ENCODE results near the gene GABBR2. TPM values are rescaled to one million over a fixed set of nuclear protein-coding genes. Genes with fewer than 3 reads are reported as not detected.

GABBR2 gene
- total RNA-seq, 1 experiment from 2014 or later: 0.33 TPM

GRCh38 chr9:98321269-98321668 is 387.5 kb downstream of the GABBR2 start:
- intact Hi-C loops (cut with micrococcal nuclease; ENCODE audit: unreplicated experiment): no loop called here
- peaks cover 13% of the 10 kb centered on the region for H3K27me3 Mint-ChIP-seq (ENCODE audit: unreplicated experiment)
- no peak for DNase-seq
- no peak overlapping the region for H3K27ac Mint-ChIP-seq (ENCODE audit: unreplicated experiment)
- CTCF ChIA-PET: no interaction called here
- H3K4me1 Mint-ChIP-seq (ENCODE audit: low read depth, unreplicated experiment): peaks cover 8% of the 10 kb centered on the region
- no peak for TF ChIP-seq CTCF (IDR thresholded peaks at IDR 0.05; ENCODE audit: unreplicated experiment)
- no peaks in the 10 kb centered on the region for H3K36me3 Mint-ChIP-seq (ENCODE audit: insufficient read depth, unreplicated experiment)
- no peak overlapping the region for H3K4me3 Mint-ChIP-seq (ENCODE audit: low read depth, unreplicated experiment)
- BruUV-seq (replicated peaks): no TSS peak
- H3K9me3 Mint-ChIP-seq (ENCODE audit: low read depth, unreplicated experiment): no peaks in the 10 kb centered on the region

DNA sequence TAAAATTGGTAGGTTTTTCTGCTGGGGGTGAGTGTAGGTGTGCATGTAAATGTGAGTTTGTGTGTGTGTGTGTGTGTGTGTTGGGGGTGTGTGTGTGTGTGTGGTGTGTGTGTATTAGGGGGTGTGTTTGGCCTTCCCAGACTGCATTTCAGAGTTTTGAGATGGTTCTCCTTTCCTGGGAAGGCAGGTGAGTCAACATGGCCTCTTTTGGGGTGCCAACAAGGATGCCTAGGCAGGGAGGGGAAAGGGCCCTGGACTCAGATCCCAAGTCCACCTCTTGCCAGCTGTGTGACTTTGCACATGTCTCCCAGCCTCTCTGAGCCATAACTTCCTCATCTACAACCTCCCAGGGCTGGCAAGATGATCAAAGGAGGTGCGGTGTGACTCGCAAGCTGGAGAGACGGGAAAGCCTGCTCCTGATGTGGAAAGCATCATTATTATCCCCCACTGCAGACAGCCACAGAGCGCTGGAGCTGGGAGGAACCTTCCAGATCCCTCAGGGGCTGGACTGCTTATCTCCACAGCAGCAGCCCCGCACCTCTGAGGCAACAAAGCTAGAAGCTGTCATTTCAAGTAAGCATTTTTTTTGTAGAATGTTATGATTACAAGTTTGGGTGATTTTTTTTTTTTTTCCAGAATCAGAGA is 389.8 kb downstream of the GABBR2 start:
- H3K4me3 Mint-ChIP-seq (ENCODE audit: low read depth, unreplicated experiment): no peak overlapping the region
- no TSS peak for BruUV-seq (replicated peaks)
- H3K36me3 Mint-ChIP-seq (ENCODE audit: insufficient read depth, unreplicated experiment): no peaks in the 10 kb centered on the region
- TF ChIP-seq CTCF (IDR thresholded peaks at IDR 0.05; ENCODE audit: unreplicated experiment): no peak
- H3K27me3 Mint-ChIP-seq (ENCODE audit: unreplicated experiment): peaks cover 25% of the 10 kb centered on the region
- no peak for DNase-seq
- H3K27ac Mint-ChIP-seq (ENCODE audit: unreplicated experiment): no peak overlapping the region
- intact Hi-C loops (cut with micrococcal nuclease; ENCODE audit: unreplicated experiment): loop anchor here (5.0 to 10.0 kb wide), 3 partner anchors 208 to 458 kb away; partner anchors contain the start of gene GABBR2
- H3K9me3 Mint-ChIP-seq (ENCODE audit: low read depth, unreplicated experiment): no peaks in the 10 kb centered on the region
- no peaks in the 10 kb centered on the region for H3K4me1 Mint-ChIP-seq (ENCODE audit: low read depth, unreplicated experiment)
- CTCF ChIA-PET: no interaction called here

- no TSS peak for BruUV-seq (replicated peaks)
- H3K27me3 Mint-ChIP-seq (ENCODE audit: unreplicated experiment): peaks cover 32% of the 10 kb centered on the region
- H3K9me3 Mint-ChIP-seq (ENCODE audit: low read depth, unreplicated experiment): no peaks in the 10 kb centered on the region
- DNase-seq: no peak
- intact Hi-C loops (cut with micrococcal nuclease; ENCODE audit: unreplicated experiment): loop anchor here (5.0 to 10.0 kb wide), 3 partner anchors 209 to 459 kb away; partner anchors contain the start of gene GABBR2
- TF ChIP-seq CTCF (IDR thresholded peaks at IDR 0.05; ENCODE audit: unreplicated experiment): no peak
- H3K4me1 Mint-ChIP-seq (ENCODE audit: low read depth, unreplicated experiment): no peaks in the 10 kb centered on the region
- H3K27ac Mint-ChIP-seq (ENCODE audit: unreplicated experiment): no peak overlapping the region
- H3K36me3 Mint-ChIP-seq (ENCODE audit: insufficient read depth, unreplicated experiment): no peaks in the 10 kb centered on the region
- no peak overlapping the region for H3K4me3 Mint-ChIP-seq (ENCODE audit: low read depth, unreplicated experiment)
- CTCF ChIA-PET: no interaction called here
Measured at GRCh38 chr9:98318041-98318790, 390.5 kb downstream of the GABBR2 start.

GRCh38 chr9:98317134-98317857 is 391.4 kb downstream of the GABBR2 start:
- Mint-ChIP-seq H3K4me3 (ENCODE audit: low read depth, unreplicated experiment) (no peak overlapping the region), H3K36me3 (ENCODE audit: insufficient read depth, unreplicated experiment) (no peaks in the 10 kb centered on the region), H3K4me1 (ENCODE audit: low read depth, unreplicated experiment) (no peaks in the 10 kb centered on the region), H3K9me3 (ENCODE audit: low read depth, unreplicated experiment) (no peaks in the 10 kb centered on the region), H3K27me3 (ENCODE audit: unreplicated experiment) (peaks cover 36% of the 10 kb centered on the region), H3K27ac (ENCODE audit: unreplicated experiment) (no peak overlapping the region)
- no peak for TF ChIP-seq CTCF (IDR thresholded peaks at IDR 0.05; ENCODE audit: unreplicated experiment)
- CTCF ChIA-PET: no interaction called here
- no TSS peak for BruUV-seq (replicated peaks)
- intact Hi-C loops (cut with micrococcal nuclease; ENCODE audit: unreplicated experiment): loop anchor here (5.0 to 10.0 kb wide), 3 partner anchors 210 to 460 kb away; partner anchors contain the start of gene GABBR2
- DNase-seq: no peak
